Stimulated activated CD4-positive, alpha-beta T cell treated with anti-CD3 and anti-CD28 coated beads, TNF-alpha, amount 100 ng/mL, for 4 hours (primary cell): ENCODE measurements around the gene LCT.
"Not testable (repeated sequence)": the region's sequence is repeated elsewhere in the genome, so short reads cannot be mapped to it uniquely, and the experiment has no call there.

Source experiments
- DNase-seq, 3 experiments: peaks; one replicate each; pipeline ENCODE4 v3.0.0-alpha.2; 2020; ENCODE audit warnings: low read depth in 3 of 3

Gene LCT

DNA sequence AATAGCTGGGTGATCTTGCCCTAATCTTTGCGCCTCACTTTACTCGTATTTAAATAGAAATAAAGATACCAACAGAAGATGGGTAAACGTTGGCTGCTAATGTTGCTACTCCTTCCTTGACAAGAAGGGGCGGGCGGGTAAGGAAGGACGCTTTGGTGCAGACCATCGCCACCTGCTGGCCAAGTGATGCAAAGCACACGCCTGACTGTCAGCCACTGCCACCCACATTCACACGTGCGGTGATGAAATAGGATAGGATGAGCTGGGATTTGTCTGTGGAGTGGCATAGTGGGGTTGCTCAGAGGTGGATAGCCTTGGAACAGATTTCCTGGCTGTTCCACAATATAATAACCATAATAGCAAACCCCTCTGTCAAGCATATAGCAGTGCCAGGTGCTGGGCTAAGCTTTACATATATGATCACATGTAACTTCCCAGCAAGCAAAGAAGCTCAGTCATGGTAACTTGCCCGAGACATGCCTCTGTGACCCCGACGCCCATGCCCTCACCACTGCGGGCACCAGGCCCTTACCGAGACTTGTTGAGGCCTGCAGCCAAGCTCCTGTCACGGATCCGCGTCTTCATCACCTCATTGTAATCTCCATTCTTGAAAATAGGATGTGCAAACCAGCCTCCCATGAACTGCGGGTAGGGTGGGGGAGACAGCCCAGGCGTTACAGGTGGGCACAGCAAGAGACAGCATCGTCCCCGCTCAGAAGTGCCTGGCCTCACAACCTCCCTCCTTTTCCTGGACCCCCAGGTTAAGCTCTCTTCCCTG is 39.3 kb downstream of the LCT start:
- DNase-seq = peak; percentile 56 to 63 (median 60)

- no peak for DNase-seq
Observed at GRCh38 chr2:135796606-135797005, 40.4 kb downstream of the LCT start.

DNA sequence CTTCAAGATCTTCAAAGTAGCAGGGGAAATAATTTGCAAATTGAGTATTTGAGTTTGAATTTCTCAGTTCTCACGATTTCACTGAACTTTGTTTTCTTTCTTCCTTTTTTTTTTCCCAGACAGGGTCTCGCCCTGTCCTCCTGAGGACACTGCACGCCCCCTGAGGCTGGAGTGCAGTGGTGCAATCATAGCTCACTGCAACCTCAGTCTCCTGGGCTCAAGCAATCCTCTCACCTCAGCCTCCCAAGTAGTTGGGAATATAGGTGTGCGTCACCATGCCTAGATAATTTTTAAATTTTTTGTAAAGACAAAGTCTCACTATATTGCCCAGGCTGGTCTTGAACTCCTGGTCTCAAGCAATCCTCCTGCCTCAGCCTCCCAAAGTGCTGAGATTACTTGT is 41.3 kb downstream of the LCT start:
- not testable (repeated sequence) for DNase-seq

DNA sequence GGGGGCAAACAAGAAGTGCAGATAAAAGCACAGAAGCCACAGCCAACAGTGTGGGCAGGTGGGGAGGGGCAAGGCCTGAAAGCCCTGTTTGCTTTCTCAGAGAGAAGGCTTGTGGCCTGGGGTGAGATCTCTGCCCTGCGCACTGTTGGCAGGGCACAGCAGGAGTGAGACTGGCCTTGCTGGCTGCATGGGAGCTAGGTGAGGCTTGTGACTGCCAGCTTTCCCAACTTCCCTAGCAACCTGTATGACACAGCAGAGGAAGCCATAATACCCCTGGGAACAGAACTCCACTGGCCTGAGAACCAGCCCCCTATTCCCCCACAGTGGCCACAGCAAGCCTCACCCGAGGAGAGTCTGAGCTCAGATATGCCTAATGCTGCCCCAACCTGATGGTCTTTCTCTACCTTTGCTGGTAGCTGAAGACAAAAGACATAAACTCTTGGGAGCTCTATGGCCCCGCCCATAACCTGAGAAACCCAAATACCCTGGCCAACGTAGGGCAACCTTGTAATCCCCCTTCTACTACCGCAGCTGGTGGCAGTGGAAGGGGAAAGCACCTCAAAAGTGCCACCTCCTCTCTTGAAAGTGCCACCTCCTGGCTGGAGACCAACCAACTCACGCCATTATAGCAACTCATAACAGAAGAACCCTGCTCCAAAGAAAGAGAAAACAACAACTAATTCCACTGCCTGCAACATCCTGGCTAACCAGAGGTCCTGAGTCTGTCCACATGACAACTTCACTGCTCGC is 44.4 kb downstream of the LCT start:
- DNase-seq = no peak

DNA sequence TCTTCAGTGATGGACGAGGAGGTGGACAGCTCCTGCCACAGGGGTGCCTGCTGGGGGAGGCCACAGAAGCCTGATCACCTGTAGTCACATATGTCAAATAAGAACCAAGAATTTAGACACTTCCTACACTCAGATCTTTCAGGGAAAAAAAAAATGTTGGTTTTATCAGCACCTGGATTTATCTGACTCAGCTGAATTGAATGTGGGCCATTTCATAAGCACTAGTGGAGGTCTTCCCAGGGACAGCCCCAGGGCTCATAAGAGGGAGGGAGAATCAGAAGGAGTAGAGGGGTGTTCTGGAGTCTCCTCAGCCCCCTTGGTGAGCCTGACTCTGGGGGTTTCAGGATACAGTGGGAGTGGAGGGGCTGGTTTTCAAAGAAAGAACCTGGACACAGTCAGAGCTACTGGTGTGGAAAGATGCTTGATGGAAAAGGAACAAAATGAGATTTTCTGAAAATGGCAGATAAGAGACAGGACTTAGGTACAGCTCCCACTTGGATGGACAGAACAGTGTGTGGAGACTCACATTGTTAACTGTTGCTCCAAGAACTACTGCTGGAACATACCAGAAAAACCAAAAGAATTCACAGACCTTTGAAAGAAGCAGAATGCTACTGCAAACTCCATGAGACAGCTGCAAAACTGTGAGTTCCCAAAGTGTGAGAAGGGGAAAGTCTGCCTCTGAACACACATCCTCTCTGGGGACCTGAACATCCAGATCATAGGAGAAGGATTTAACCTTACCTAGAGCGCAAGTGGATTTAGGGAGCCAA is 45.4 kb downstream of the LCT start:
- no peak for DNase-seq

DNA sequence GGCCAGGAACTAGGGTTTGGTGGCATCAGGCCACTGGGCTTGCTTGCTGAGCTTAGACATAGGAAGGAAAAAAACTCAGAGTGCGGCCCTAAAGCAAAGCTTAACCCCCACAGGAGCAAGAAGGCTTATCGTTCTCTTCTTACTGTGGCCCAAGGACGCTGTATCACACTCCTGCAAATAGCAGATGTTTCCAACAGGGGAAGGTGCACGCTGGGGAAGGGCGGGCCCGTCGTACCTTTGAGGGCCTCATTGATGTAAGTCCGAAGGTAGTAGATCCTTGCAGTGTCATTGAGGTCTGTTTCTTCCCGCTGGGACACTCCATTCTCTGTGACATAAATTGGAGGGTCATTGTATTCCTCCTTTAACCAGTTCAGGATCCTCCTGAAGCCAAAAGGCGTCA is 46.6 kb downstream of the LCT start:
- DNase-seq = no peak

GRCh38 chr2:135786823-135787222 is 50.2 kb downstream of the LCT start:
- no peak for DNase-seq

GRCh38 chr2:135785032-135785431 is 52.0 kb downstream of the LCT start:
- DNase-seq = no peak

- no peak for DNase-seq
Observed at GRCh38 chr2:135783439-135783838, 53.5 kb downstream of the LCT start.

DNA sequence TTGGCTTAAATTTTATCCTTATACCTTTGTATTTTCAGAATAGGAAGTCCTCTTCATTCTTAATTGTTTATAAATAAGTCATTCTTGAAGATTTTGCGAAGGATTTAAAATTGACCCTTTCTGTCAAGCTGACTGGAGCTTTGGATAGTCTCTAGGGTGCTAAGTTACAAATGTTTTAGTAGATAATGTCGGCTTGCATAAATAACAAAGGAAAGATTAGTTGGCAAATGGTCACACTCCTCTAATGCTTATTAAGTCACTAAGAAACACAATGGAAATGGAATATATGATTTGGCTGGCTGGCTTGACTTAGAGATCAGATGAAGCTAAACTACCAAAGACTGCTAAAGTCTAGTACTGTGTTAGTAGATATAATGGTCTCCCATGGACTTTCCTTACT is 54.8 kb downstream of the LCT start:
- DNase-seq = no peak

DNA sequence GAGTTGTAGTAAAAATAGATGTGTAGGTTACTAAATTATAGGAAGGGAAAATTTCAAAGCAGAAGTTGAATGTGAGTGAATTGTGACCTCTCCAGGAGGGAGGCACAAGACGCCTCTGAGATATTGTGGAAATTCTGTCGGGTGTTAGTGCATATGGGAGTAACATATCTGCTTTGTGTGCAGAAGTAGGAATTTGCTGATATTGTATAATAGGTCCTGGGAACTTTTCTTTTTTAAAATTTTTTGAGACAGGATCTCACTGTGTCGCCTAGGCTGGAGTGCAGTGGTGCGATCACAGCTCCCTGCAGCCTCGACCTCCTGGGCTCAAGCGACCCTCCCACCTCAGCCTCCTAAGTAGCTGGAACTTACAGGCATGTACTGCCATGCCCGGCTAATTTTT is 60.6 kb downstream of the LCT start:
- DNase-seq = no peak

- DNase-seq = no peak
Observed at GRCh38 chr2:135775420-135775819, 61.6 kb downstream of the LCT start.

- no peak for DNase-seq
Observed at GRCh38 chr2:135773917-135774316, 63.1 kb downstream of the LCT start.

- no peak for DNase-seq
Observed at GRCh38 chr2:135773319-135773718, 63.7 kb downstream of the LCT start.

DNA sequence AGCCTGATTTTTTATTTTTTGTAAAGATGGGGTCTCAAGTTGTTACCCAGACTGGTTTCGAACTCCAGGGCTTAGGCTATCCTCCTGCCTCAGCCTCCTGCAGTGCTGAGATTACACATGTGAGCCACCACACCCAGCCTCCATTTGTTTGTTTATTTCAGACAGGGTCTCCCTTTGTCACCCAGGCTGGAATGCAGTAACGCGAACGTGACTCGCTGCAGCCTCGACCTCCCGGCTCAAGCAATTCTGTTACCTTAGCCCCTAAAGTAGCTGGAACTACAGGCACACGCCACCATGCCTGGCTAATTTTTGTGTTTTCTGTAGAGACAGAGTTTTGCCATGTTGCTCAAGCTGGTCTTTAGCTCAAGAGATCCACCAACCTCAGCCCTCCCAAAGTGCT is 68.1 kb downstream of the LCT start:
- DNase-seq = no peak

DNA sequence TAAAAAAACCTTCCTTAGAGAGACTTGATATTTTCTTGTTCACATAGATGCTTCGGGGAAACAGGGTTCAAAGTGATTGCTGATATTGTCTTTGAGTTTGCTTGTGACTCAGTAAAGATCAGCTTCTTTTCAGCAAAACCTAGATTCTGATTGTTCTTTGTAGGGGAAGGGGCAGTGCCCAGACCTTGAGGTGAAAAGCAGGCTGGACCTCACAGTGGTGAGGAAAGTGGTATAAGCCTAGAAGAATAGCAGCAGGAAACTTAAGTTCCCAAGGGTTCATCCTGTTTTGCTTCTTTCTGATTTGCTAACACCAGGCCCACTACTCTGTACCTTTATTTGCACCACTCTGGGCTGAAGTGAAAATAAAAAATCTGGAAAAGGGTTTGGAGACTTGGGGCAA is 74.5 kb downstream of the LCT start:
- no peak for DNase-seq

GRCh38 chr2:135762022-135762421 is 75.0 kb downstream of the LCT start:
- DNase-seq = no peak

GRCh38 chr2:135756692-135757091 is 80.3 kb downstream of the LCT start:
- no peak for DNase-seq

DNA sequence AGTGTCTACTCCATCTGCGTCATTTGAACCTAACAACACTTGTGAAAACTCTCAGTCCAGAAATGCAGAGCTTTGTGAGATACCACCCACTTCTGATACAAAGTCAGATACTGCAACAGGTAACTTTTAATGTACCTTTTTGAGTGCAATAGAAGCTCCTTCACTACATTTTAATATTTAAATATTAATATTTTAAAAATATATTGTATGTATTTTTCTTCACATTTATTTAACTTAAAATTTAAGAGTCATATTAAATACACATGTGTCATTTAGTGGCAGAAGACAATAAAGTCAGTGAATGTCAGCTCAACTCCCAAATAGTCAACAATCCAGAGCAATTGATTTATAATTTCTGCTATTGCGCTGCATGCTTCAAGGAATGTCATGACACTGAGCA is 81.4 kb downstream of the LCT start:
- no peak for DNase-seq

DNA sequence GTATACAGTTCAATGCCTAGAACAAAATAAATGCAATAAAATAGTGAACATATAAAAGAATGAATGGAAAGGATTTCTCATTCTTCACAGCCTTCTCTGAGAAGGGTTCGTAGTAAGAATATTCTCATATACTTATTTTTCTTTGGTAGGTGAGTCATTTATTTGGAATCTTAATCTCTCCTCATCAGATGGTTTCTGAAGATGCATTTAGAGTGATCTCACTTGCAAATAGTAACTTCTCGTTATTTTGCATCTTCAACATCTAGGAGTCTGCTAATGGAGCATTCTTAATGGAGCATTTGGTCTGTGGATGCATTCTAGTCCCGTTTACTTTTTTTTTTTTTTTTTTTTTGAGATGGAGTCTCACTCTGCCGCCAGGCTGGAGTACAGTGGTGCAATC is 91.4 kb downstream of the LCT start:
- DNase-seq = no peak

DNA sequence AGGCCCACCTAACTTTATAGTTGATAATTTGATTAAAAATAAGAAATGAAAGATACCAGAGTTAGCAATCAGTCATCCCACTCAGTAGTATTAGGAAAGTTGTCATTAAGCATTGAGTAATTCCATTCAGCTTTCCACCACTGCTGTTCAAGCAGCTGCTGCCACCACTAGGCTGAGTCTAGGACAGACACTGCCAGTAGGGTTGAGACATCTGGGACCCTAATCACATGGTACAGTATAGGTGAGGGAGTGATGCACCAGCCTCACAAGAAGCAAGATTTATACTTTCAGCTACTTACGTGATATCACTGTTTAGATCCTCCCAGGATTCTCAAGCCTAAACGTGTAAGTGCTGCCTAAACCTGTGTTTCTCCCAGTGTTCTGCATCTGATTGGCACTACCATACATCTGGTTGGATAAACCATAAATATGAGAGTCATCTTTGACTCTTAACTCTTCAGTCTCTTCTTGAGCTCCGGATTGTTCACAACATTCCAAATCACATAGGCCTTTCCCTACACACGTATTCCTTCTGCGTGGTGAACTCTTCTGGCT is 92.1 kb downstream of the LCT start:
- peak in 1 of 3 experiments; percentile 2 for DNase-seq

GRCh38 chr2:135743860-135744259 is 93.1 kb downstream of the LCT start:
- DNase-seq = no peak
